Neural cell (in vitro differentiated cells): ENCODE results near the gene STMN3. TPM values are rescaled to one million over a fixed set of nuclear protein-coding genes. Genes with fewer than 3 reads are reported as not detected.

Experiments used
- H2AFZ ChIP-seq: fragments of 200-600, 300-800 bp; sonication (generic), shearing (Covaris generic); 2 replicates; pipeline ENCODE4 v1.6.0; 2014; ENCODE audit warnings: low read depth, mild to moderate bottlenecking, antibody characterized with exemption, low read length, moderate library complexity
- H3F3A ChIP-seq: fragments of 200-600 bp; shearing (Covaris generic); 2 replicates; pipeline ENCODE4 v1.6.1; 2016; ENCODE audit warnings: mild to moderate bottlenecking, moderate library complexity, mixed read lengths, antibody characterized with exemption, low read length; ENCODE audit not compliant: insufficient read depth, poor library complexity, severe bottlenecking
- H3K27ac ChIP-seq: fragments of 200-600, 300-800 bp; sonication (generic), shearing (Covaris generic); 2 replicates; pipeline ENCODE4 v1.5.1; 2014; ENCODE audit warnings: mild to moderate bottlenecking, low read length, moderate library complexity
- H3K27me3 ChIP-seq: fragments of 300-800, 200-600 bp; sonication (generic), shearing (Covaris generic); 2 replicates; pipeline ENCODE4 v1.6.0; 2014; ENCODE audit warnings: mild to moderate bottlenecking, low read depth, low read length, moderate library complexity; ENCODE audit not compliant: insufficient read depth
- H3K36me3 ChIP-seq: fragments of 300-800, 200-600 bp; sonication (generic), shearing (Covaris generic); 2 replicates; pipeline ENCODE4 v1.5.1; 2014; ENCODE audit warnings: mild to moderate bottlenecking, antibody characterized with exemption, low read length, moderate library complexity; ENCODE audit not compliant: insufficient read depth
- H3K4me2 ChIP-seq: fragments of 300-800, 200-600 bp; sonication (generic), shearing (Covaris generic); 2 replicates; pipeline ENCODE4 v1.6.0; 2014; ENCODE audit warnings: mild to moderate bottlenecking, low read length
- H3K4me3 ChIP-seq: fragments of 300-800, 200-600 bp; sonication (generic), shearing (Covaris generic); 2 replicates; pipeline ENCODE4 v1.5.1; 2014; ENCODE audit warnings: mild to moderate bottlenecking, low read length, moderate library complexity
- H3K79me2 ChIP-seq: fragments of 200-600 bp; shearing (Covaris generic); replicated peaks from 2 replicates; pipeline ENCODE4 v1.6.0; 2014; ENCODE audit warnings: mild to moderate bottlenecking, low read length, moderate library complexity; ENCODE audit not compliant: insufficient read depth
- H3K9ac ChIP-seq: fragments of 300-800, 200-600 bp; sonication (generic), shearing (Covaris generic); 2 replicates; pipeline ENCODE4 v1.6.1; 2016; ENCODE audit warnings: mild to moderate bottlenecking, low read length, mixed read lengths
- H3K9me2 ChIP-seq: fragments of 200-600 bp; shearing (Covaris generic); 2 replicates; pipeline ENCODE4 v1.6.1; 2016; ENCODE audit warnings: mild to moderate bottlenecking, low read length, mixed read lengths; ENCODE audit not compliant: insufficient read depth
- H3K9me3 ChIP-seq: fragments of 200-600, 300-800 bp; sonication (generic), shearing (Covaris generic); 2 replicates; pipeline ENCODE4 v1.6.1; 2016; ENCODE audit warnings: mild to moderate bottlenecking, mixed run types, low read length, moderate library complexity, mixed read lengths
- H4K20me1 ChIP-seq: fragments of 200-600 bp; shearing (Covaris generic); 2 replicates; pipeline ENCODE4 v1.6.1; 2016; ENCODE audit warnings: mild to moderate bottlenecking, mixed run types; ENCODE audit not compliant: insufficient read depth
- CTCF ChIP-seq: fragments of 450-650 bp; IDR thresholded peaks from 2 replicates; pipeline ENCODE4 v1.5.1; 2014; ENCODE audit warnings: antibody characterized with exemption, mild to moderate bottlenecking, moderate library complexity; ENCODE audit not compliant: poor library complexity, severe bottlenecking
- EP300 ChIP-seq: fragments of 450-650 bp; conservative IDR thresholded peaks from 2 replicates; pipeline ENCODE4 v1.6.1; 2014; ENCODE audit warnings: antibody characterized with exemption, mild to moderate bottlenecking, moderate library complexity; ENCODE audit not compliant: poor library complexity, severe bottlenecking
- EZH2 ChIP-seq: fragments of 200-600, 300-800 bp; shearing (Covaris generic), sonication (generic); IDR thresholded peaks from 2 replicates; pipeline ENCODE4 v1.6.1; 2014; ENCODE audit warnings: antibody characterized with exemption, low read length, borderline replicate concordance, mild to moderate bottlenecking; ENCODE audit not compliant: insufficient read depth, poor library complexity, severe bottlenecking
- MXI1 ChIP-seq: fragments of 450-650 bp; conservative IDR thresholded peaks from 2 replicates; pipeline ENCODE4 v1.6.1; 2014; ENCODE audit warnings: antibody characterized with exemption, mild to moderate bottlenecking; ENCODE audit not compliant: poor library complexity, severe bottlenecking
- POLR2AphosphoS5 ChIP-seq: IDR thresholded peaks from 2 replicates; pipeline ENCODE4 v1.6.1; 2012
- RAD21 ChIP-seq: fragments of 450-650 bp; conservative IDR thresholded peaks from 2 replicates; pipeline ENCODE4 v1.6.1; 2014; ENCODE audit warnings: antibody characterized with exemption, mild to moderate bottlenecking, moderate library complexity
- REST ChIP-seq: IDR thresholded peaks from 2 replicates; pipeline ENCODE4 v1.6.1; 2012; ENCODE audit warnings: borderline replicate concordance
- SMC3 ChIP-seq: fragments of 450-650 bp; conservative IDR thresholded peaks from 2 replicates; pipeline ENCODE4 v1.6.1; 2014; ENCODE audit warnings: antibody characterized with exemption, mild to moderate bottlenecking, moderate library complexity; ENCODE audit not compliant: poor library complexity
- TAF1 ChIP-seq: IDR thresholded peaks from 2 replicates; pipeline ENCODE4 v1.6.1; 2012; ENCODE audit warnings: low read depth
- polyA plus RNA-seq: library from polyadenylated mRNA; depleted of rRNA; stranded (reverse); fragments of >200 nt; gene quantifications from 2 replicates; pipeline ENCODE4 v1.2.3, GENCODE V29; 2014

The STMN3 gene
- polyA plus RNA-seq, 1 donor from 2014 or later, result 268 TPM

- Histone ChIP-seq H3K79me2 (no peaks in the 10 kb centered on the region), H3K9me3 (no peaks in the 10 kb centered on the region), H3F3A (no peaks in the 10 kb centered on the region), H3K4me3 (no peak overlapping the region), H3K27ac (no peak overlapping the region), H3K9ac (no peak overlapping the region), H3K27me3 (no peaks in the 10 kb centered on the region), H3K9me2 (no peaks in the 10 kb centered on the region), H3K36me3 (no peaks in the 10 kb centered on the region), H3K4me2 (no peak overlapping the region), H2AFZ (no peak overlapping the region), H4K20me1 (no peaks in the 10 kb centered on the region)
- TF ChIP-seq TAF1 (no peak), EZH2 (no peak), MXI1 (no peak), SMC3 (no peak), CTCF (no peak), POLR2AphosphoS5 (no peak), EP300 (no peak), REST (no peak), RAD21 (no peak)
Observed at GRCh38 chr20:63597651-63598478, 55.4 kb downstream of the STMN3 start.

- no peaks in the 10 kb centered on the region for H3K27me3 ChIP-seq
- H3K4me3 ChIP-seq, result no peak overlapping the region
- H3F3A ChIP-seq, result no peaks in the 10 kb centered on the region
- no peak overlapping the region for H2AFZ ChIP-seq
- TF ChIP-seq CTCF (no peak), RAD21 (no peak), TAF1 (no peak), SMC3 (no peak), MXI1 (no peak), EP300 (no peak), POLR2AphosphoS5 (no peak)
- H3K79me2 ChIP-seq, result no peaks in the 10 kb centered on the region
- no peaks in the 10 kb centered on the region for H3K9me2 ChIP-seq
- H3K9ac ChIP-seq, result no peak overlapping the region
- no peaks in the 10 kb centered on the region for H3K9me3 ChIP-seq
- H3K36me3 ChIP-seq, result no peaks in the 10 kb centered on the region
- H4K20me1 ChIP-seq, result no peaks in the 10 kb centered on the region
- H3K4me2 ChIP-seq, result no peak overlapping the region
- no peak overlapping the region for H3K27ac ChIP-seq
Observed at GRCh38 chr20:63596423-63596822, 56.8 kb downstream of the STMN3 start.
